GM19035 (cell line): ENCODE results near the gene ETS1.

Experiments used
- ATAC-seq: cut with Tn5 transposase; IDR thresholded peaks from one replicate; pipeline ENCODE4 v1.9.1; 2021; ENCODE audit not compliant: unreplicated experiment

The ETS1 gene, protein sequence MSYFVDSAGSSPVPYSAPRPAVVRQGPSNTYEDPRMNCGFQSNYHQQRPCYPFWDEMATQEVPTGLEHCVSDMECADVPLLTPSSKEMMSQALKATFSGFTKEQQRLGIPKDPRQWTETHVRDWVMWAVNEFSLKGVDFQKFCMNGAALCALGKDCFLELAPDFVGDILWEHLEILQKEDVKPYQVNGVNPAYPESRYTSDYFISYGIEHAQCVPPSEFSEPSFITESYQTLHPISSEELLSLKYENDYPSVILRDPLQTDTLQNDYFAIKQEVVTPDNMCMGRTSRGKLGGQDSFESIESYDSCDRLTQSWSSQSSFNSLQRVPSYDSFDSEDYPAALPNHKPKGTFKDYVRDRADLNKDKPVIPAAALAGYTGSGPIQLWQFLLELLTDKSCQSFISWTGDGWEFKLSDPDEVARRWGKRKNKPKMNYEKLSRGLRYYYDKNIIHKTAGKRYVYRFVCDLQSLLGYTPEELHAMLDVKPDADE

DNA sequence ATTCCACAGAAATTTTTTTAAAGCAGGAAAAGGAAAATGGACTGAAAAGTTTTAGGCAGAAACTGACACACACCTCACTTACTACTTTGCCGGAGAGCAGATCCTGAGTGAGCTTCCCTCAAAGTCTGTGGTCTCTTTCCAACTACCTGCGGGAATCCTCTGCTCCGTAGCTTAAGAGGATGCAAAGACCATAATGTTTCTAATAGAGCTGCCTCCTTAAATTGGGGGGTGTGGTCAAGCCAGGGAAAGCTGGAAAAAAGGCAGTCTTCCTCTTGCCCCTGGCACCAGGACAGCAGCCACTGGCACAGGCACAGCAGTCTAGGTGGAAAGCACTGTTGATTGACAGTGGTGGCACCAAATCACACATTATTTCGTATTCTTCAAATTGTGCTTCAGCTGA lies at the start of gene ETS1:
Gene ETS1 (minus strand): TSS at position 144 of the 400 bp plus-strand sequence. CDS start 14,428 bp downstream, outside the sequence.
- ATAC-seq: no peak

DNA sequence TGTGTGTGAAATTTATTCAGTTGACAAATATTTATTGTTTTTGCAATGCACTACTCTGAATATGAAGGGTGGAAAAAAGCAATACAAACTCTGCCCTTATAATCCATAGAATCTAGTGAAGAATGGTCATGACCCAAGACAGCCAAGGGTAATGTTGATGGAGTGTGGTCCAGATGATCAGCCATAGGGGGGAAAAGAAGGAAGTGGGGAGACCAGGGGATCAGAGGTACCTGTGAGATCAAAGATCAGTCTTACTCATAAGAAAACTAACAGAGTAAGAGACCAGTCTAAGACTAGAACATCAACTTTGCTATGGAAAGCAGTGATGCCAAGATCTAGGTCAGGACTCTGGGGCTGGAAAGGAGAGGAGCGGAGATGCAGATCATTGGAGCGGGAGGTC lies 47.0 kb upstream of the ETS1 start:
- ATAC-seq: no peak

DNA sequence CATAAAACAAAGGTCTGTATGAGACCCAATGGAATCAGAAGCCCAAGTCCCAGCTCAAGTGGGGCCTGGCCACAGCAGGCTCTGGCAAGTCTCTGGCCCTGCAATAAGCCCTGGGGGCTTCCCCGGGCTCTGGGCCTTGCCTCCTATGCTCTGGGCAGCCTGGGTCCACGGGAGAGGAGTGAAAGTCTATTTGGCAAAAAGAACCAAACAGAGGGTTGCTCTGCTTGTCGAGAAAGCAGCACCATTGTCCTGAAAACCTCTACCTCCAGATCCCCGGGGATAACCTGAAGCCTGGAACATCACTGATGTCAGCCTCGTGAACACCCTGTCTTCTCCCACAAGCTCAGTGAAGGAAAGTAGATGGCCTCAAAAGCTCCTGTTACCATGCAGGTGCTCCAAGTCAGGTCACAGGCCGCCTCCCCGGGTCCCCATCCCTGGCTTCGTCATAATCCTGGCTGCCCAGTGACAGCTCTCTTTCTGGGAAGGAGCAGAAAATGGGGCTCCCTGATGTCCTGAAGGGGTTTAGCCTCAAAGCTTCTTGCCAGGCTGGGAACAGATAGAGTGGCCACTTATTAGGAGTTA lies 46.1 kb upstream of the ETS1 start:
- no peak for ATAC-seq

DNA sequence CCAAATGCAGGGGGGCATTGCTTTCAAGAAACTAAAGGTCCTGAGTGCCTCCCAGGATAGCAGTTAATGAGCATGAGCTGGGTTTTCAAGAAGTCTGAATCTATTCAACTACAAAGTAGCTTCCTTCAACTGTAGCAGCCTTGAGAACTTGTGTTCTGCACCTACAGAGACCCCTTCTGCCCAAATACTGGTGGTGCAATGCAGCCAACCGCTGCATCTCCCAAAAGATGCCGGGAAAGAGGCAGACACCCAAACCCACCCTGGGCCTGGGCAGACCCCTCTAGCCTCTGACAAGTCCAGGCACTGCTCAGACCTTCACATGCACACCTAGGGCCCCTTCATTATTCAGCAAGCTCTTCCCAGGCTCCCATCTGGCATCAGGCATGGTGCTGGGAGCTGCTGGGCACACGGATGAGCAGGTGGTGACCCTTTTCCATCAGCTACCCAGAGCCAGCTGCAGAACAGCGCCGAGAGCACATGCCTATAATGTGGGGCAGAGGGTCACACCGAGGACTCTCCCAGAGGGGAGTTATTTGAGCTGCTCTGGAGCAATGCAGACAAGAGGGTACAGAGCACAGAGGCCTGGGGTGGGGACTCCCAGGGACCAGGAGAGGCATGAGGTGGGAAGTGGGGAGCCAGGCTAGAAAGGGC lies 44.9 kb upstream of the ETS1 start:
- no peak for ATAC-seq

DNA sequence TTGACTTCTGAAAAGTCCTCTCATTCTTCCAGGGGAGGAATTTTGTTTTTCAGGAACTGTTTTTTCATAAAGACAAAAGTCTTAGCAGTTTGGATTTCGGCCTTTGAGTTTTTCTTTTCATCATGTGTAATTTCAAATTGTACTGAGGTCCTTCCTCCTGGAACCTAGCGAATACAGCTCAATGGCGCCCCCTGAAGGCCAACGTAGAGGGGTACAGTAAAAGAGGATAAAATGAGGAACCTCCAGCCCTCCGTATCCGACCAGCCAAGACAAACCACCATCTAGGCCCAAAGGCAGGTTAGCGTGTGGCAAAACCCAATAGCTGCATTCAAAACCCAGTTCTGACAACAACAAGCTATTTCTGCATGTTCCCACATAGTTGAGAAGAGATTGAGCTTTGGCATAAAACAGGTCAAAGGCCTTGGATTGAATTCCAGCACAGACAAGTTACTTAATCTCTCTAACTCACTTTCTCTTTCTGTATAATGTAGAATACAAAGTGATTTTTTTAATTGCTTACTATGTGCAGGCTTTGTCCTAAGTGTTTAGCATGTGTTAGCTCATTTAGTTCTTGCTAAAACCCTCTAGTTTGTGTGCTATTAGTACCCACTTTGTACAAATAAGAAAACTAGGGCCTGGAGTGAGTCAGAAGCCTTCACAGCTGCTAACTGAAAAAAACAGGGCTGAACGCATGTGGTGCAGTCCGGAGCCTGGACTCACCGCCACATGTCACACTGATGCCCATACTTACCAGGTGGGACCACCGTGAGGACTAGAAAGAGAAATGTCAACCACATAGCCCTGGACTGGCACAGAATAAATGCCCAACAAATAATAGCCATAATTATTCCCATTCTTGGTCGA lies 43.2 kb upstream of the ETS1 start:
- peak; percentile 67 for ATAC-seq

DNA sequence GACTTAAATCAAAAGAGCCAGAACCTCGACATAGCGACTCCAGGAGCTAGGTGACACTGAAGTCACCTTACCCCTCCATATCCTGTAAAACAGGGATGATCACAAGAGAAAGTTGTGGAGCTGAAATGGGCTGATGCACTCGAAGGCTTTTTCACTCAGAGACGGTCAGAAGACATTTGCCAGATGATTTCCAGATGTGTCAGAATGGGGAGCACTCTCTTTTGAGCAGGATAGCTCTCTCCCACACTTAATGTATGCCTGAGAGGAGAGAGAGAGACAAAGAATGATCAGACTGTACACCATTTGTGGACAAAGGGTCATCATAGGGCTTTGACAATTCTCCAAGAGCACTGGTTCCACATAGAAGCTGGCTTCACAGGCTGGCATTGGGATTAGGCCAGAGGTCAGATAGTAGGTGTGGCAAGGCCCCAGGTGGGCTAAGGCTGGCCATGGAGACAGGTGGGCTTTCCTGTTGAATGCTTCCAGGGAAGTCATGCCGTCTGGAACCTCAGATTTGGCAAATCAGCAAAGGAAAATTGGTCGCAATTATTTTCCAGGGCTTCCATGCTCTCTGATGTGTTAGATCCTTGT lies 42.3 kb upstream of the ETS1 start:
- ATAC-seq: no peak

DNA sequence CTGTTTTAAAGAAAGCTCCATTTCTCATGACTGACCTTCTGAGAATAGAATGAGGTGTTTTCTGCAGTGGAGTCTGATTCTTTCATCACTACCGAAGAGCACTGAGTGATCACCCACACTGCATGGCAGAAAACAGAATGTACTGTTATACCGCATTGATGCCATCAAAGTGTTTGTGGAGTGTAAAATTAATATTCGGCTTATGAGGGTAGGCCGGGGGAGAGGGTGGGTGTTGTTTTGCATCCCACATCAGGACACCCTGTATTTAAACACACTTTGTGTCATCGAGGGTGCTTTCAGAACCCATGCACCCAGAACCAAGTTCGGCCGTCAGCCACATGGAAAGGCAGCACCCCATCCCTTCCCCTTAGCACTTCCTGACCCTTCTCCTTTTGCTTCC lies 41.3 kb upstream of the ETS1 start:
- no peak for ATAC-seq

DNA sequence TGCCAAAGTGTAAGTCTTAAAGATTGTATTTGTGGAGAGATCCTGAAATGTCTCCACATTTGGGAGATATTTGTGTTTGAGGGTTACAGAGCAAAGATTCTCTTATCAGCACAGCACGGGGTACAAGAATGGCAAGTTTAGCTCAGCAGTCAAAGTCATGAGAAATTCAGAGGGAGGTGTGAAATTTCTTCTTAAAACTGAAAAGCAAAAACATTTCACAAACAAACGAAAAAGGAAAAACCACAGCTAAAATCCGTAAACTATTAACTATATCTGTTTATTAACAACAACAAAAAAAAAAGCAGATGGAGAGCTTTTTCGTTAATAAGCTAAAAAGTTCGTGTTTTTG lies 40.9 kb upstream of the ETS1 start:
- peak; percentile 10 for ATAC-seq

DNA sequence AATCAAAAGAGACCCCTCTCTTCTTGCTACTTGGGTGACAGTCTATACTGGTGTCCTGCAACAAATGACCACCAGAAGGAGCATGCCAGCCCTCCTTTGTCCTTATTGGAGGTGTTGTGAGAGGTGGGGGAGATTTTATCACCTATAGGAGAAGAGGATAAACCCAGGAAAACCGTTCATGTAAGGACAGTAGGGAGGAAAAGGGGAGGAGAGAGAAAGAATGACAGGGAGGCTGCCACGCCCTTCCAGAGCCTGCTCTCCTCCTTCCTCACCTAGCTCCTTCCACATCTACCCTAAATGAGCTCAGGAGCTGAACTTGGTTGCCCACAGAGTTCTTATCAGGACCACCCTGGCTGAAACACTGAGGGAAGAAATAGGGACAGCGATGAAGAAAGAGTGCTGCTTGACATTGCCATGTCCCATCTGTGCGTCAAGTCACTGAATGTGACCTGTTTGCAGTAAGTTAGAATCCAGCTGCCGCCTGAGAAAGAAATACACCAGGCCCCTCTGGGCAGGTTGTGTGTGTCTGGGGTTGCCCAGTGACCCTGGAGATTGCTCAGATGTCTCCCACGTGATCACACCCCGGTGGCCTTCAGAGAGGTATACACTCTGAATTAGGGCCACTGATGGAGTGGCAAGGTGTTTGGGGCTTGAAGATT lies 40.4 kb upstream of the ETS1 start:
- peak; percentile 37 for ATAC-seq

DNA sequence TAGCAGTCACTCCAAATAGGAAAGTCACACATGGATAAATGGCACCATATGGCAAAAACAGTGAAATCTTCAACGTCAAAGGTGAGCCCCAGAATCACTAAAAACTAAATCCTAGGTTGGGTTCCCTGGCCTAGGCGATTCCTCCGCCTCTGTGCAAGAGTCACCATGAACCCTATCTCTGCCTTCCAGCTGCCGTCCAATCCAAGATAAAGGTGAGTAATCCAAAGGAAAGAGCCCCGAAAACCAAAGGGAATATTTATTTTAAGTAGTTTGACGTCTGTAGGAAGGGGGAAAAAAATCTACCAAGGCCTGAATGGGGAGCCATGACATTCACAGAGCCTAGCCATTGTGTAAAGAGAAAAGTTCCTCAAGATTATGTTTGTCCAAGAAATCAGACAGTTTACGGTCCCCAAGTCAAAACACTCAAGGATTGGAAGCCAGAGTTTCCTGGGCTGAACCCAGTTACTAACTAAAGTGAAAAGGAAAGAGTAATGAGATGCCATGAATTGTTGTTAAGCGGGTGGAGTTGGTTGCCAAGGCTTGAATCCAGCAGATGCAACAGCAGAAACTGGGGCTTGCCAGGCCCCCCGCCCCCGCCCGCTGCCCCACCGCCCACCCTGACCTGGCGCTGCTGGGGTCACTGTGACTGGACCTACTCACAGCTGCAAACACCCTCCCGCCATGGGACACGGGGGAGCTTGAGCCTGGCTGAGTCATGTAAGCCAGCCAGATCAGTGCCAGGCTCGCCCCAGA lies 39.7 kb upstream of the ETS1 start:
- ATAC-seq: no peak

DNA sequence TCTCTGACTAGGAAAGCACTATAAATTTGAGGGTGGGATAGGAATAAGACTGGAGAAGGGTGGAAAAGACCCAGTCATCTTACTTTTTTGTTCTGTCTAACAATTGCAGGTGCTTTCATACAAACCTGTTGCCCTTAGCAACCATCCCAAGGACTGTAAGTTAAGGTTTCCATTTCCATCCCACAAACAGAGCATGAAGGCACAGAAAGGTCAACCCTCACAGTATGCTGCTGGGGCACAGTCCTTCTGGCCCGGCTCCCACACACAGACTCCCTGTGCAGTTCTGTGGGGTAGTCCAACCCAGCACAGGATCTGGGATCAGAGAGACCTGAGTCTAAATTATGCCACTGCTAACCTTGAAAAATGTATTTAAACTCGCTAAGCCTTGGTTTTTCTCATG lies 38.4 kb upstream of the ETS1 start:
- ATAC-seq: no peak

DNA sequence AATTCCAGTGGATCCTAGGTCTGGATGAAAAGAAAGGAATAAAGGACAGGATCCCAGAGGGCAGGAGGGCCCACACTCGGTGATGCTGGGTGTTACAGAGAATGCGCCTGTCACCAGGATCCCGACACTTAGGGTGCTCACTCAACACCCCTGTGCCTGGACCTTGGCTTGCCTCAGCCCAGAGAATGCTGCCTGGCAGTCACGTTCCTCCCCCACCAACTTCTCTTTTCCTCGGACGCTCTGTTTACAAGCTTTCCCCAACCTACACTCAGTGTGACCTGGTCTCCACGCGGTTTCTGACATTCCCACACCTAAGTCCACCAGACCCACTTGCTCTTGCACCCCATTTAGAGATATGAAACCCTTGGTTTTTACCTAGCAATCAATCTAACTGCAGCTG lies 38.0 kb upstream of the ETS1 start:
- no peak for ATAC-seq

DNA sequence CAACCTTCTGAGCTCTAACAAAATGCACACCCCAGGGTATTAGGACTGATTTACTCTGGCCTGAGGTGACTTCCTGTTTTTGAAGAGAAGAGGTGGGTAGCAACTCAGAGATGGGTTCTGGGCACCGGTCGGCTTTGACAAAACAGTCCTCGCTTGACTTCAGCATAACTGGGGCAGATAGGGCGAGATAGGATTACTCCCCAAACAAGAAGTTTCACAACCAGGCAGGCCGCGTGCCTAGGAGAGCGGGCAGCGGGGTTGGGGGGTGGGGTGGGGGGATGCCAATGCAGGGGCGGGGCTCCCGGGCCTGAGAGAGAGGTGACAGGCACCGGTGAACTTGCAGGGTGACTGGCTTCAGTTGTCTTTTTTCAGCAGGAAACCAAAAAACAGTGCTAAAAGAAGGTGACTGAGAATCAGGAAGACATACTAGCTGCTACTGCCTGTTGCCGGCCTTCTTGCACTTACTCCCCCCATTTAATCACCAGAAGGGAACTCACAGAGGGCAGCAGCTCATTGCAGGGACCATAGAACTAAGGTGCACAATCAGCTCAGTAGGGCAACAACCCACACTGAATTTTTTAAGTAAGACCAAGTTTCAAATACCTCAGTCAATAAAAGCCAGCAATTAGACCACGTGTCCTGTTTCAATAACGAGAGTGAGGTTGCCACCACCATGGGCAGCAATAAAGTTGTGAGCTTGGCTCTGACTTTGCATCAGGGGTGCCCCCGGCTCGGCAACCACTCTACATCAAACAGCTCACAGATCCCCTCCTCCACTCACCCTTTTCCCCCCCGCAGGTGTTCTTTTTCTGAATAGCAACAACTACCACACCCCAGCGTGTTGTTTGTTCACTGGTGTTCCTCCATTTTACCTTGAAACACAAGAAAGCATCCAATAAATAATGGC lies 37.2 kb upstream of the ETS1 start:
- peak; percentile 48 for ATAC-seq

DNA sequence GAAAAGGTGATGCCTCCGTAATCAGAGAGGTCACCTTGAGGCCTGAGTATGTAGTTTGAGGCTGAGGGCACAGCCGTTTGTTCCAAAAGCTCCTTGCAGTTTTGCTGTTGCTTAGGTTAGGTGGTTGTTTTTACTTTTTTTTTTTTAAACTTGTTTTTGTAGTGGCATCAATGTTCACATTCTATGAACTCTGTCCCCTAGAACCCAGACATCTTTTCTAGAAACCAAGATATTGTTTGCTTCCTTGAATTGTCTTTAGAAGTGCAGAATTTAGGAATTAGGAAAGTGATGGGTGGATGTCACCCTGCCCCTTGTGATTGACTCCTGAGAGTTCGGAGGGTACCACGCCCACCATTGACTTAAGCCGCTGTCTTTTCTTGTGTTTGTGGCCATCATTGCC lies 35.7 kb upstream of the ETS1 start:
- no peak for ATAC-seq

DNA sequence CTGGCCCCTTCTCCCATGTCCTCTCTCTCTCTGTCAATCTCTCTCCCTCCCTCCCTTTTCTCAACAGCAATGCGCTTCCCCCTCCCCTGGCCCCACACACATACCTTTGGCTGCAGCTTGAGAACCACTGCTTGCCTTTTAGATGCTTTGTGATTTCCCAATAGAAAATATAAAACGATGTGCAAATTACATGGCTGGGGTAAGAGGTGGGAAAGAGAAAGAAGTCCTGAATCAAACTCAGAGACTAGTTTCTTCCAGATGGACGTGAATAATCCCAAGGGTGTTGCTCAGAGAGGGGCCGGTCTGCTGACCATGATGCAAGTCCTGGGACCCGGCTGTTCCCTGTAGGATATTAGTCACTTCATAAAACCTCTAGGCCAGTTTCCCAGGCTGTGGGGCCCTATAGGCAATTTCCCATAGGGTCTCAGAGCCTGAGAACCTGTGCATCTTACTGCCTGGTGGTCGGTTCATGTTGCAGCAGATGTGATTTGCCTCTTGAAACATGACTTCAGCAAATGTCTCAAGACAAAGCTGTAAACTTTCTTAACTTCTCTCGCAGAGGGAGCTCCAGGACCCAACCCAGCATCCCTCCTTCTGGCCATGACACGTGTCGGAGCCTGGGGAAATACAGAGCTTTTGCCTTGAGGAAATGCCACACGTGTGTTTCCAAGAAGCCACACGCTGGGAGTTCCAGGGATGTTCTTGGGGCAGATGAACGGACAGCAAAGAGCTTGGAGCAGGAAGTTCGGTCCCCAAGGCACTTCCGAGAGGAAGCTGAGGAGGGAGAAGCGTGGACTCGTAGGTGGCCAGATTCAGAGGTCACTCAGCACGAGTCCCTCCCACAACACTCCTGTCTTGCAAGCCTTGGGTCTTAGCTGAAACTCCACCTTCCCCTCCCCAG lies 34.5 kb upstream of the ETS1 start:
- ATAC-seq: no peak

DNA sequence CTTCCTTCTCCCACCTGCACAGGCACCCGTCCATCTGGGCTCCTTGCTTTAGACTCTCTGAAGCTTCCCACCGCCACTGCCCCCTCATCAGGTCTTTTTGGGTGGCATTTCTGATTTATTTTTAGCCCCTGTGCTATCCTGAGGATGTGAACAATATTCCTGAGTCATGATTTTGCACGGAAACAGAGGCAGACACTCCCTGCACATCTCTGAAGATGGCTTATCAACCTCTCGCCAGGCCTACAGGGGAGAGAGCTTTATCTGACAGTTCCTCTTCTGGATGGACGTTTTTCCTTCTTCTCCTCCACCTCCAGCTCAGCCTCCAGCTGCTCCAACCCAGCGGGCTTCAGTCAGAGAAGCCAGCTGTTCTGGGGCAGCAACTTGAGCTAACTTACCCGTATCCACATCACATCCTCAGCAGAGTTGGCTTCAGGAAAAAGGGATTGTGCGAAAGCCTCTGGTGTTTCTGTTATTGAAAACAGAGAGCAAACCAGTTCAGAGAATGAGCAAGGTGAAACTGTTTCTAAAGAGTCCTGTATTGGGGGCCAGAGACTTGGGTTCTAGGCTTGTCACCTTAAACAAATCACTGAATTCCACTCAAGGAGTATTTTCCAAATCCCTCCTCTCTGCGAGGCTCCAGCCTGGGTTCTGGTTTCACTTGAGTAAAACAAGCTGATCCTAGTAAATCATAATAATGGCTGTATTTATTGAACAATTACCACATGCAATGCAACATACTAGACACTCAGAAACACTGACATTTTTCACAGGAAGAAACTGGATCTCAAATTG lies 33.1 kb upstream of the ETS1 start:
- no peak for ATAC-seq
